LHCN-M2 (cell line): ENCODE data around the gene SUSD3. TPM values are rescaled to one million over a fixed set of nuclear protein-coding genes. Genes with fewer than 3 reads are reported as not detected.
A peak's percentile ranks its signal among the peaks of the same experiment; 100 is the strongest.

Source experiments
- DNase-seq: peaks from one replicate; pipeline ENCODE4 v3.0.0-alpha.2; 2012; ENCODE audit warnings: low read depth
- total RNA-seq: library from RNA; depleted of rRNA; stranded (reverse); fragments of >200 nt; gene quantifications from 2 replicates; pipeline ENCODE4 v1.2.3, GENCODE V29; 2014

Gene SUSD3
- total RNA-seq, 1 experiment from 2014 or later: not detected

DNA sequence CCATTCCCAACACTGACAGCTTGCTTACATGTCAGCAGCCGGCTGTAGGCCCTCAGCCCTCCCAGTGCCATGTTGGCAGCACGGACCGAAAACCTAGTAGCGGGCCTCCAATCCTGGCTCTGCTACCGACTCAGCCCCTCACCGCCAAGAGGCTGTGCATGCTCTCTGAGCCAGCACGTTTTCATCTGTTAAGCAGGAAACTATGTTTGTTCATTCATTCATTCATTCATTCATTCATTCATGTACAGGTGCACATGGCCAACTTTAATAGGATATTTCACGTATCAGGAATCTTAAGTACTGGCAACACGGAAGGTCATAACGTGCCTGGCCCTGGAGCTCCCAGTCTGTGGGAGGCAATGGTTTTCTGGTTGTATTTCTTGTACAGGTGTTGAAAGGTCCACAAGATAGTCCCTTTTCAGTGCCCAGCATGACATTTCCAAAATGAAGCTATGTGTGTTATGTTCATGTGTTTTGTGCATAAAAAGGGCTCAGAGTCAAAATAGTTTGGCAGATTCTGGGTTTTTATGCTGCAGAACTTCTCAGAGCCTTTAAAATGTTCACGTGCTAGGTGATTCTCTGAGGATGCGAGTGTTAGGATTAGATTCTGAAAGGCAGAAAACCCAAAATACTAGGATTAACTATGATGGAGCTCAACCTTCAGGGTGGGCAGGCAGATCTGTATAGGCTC, 17.7 kb downstream of the SUSD3 start:
- DNase-seq: no peak

DNA sequence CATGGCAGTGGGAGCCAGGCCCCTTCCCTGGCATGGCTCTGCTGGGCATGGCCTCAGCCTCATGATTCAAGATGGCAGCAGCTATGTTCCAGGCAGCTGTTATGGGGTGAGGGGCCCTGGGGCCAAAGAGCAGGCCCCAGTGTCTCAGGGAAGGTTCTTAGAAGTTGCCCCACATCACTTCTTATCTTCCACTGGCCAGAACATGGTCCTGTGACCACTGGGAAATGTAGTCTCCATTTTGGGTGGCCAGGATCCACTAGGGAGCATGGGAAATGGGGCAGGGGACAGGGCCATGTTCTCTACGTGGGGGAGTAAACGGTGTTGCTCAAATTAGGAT, 18.3 kb downstream of the SUSD3 start:
- no peak for DNase-seq

DNA sequence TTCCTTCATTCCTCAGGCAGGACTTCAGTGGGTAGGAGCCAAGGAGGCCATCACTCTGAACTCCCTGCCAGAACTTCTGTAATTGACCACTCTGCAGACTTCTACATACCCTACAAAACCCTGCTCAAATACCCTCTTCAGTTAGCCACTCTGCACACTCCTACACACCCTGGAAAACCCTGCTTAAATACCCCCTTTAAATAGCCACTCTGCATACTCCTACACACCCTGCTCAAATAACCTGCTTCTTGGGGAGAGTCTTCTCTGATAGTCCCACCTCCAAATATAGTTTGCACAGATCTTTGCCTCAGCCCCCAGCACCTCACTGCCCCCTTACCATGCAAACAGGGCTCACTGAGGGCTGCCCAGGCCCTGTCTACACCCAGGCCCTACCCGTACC, 18.9 kb downstream of the SUSD3 start:
- no peak for DNase-seq

DNA sequence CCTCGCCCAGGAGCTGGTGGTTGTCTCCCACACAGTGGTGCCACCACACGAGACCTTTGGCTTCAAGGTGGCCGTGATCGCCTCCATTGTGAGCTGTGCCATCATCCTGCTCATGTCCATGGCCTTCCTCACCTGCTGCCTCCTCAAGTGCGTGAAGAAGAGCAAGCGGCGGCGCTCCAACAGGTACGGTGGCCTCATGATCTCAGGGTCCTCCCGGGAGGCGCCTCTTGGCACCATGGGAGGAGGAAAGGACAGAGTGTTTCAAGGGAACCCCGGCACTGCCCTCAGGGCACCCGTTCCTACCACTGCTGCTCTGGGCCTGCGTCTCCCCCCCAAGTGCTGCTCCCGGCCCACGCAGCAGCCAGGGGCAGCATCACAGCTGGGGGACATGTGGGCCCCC, 19.3 kb downstream of the SUSD3 start:
- DNase-seq: no peak

DNA sequence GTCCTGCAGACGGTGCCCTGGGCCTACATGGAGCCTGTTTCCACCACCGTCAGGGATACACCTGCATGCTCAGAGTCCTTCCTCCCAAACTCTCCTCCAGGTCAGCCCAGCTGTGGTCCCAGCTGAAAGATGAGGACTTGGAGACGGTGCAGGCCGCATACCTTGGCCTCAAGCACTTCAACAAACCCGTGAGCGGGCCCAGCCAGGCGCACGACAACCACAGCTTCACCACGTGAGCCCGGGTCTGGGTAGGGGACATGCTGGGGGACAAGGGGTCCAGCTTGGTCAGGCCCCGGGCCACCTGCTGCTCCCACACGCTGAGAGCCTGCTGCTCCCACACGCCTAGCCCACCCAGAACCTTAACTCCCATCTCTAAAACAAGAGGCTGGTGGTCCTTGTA, 20.9 kb downstream of the SUSD3 start:
- DNase-seq: no peak

DNA sequence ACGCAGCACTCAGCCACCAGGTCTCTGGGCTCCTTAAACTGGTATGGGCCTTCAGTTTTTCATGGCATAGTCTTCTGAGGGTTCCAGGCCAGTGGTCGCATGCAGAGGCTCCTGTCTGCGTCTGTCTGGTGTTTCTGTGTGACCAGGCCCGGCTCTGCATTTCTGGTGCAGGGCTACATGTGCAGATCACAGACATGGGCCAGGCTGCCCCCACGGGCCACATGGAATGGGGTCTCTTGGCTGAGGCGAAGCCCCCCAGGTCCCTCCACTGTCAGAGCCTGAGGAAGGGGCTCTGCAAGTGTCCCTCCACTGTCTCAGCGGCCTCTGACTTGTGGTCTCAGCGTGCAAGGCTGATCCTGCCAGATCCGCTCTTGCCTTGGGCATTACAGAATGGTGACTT, 21.9 kb downstream of the SUSD3 start:
- DNase-seq: no peak

DNA sequence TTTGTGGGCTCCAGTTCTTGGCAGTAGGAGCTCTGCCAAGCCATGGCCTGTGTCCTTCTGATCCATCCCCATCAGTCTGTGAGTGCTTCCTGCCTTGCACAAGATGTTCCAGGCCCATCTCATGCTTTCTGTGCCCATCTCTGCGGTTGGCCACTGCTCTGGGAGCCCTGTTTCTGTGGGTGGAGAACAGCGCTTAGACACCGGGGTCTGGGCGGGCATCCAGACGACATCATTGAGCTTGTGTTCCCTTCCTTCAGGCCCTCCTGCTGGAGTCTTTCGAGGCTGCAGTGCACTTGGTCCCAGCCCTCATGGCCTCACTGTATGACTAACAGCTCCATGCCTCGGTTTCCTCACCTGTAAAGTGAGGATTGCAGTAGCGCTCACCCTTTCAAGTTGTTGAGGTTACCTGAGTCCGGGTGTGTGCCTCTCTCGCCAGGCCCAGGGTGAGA, 22.6 kb downstream of the SUSD3 start:
- peak; percentile 21 for DNase-seq

DNA sequence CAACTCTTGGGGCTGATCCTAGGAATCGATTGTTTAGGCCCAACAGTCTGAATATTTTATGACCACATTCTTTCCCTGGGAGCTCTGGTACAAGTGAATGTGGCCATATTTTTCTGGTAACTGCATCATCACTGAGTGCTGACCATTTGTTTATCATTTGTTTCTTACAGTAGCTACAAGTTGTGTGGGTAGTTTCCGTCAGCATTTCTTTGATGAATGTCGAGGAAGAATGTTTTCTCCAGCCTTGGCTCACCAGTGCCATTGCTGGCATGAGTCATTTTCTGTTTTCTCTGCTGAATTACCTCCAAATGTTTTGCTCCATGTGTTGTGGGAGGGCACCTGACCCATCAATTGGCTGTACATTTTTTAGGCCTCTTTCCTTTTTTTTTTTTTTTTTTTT, 23.4 kb downstream of the SUSD3 start:
- DNase-seq: no peak

DNA sequence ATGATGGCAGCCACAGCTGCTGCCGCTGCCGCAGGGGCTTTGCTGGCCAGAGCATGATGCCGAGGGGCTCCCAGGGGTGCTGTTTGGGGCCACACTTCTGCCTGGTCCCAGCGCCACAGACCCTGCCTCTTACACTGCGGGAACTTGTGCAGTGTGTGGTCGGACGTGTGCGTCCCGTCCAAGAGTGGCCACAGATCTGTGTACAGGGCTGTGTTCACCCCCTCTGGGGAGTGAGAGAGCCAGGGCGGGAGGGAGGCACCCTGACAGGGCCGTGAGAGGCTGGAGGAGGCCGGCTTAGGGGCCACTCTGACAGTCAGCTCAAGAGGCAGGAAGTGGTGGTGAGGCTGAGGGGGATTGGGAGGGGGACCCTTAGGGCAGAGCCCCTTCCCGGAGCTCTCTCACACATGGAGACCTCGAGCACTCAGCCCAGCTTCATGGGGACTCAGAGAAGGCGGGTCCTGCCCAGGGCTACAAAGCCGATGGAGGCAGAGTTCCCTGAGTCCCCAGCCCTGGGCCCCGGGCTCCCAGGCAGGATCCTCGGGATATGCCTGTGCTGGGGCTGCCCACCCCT, 24.4 kb downstream of the SUSD3 start:
- no peak for DNase-seq

DNA sequence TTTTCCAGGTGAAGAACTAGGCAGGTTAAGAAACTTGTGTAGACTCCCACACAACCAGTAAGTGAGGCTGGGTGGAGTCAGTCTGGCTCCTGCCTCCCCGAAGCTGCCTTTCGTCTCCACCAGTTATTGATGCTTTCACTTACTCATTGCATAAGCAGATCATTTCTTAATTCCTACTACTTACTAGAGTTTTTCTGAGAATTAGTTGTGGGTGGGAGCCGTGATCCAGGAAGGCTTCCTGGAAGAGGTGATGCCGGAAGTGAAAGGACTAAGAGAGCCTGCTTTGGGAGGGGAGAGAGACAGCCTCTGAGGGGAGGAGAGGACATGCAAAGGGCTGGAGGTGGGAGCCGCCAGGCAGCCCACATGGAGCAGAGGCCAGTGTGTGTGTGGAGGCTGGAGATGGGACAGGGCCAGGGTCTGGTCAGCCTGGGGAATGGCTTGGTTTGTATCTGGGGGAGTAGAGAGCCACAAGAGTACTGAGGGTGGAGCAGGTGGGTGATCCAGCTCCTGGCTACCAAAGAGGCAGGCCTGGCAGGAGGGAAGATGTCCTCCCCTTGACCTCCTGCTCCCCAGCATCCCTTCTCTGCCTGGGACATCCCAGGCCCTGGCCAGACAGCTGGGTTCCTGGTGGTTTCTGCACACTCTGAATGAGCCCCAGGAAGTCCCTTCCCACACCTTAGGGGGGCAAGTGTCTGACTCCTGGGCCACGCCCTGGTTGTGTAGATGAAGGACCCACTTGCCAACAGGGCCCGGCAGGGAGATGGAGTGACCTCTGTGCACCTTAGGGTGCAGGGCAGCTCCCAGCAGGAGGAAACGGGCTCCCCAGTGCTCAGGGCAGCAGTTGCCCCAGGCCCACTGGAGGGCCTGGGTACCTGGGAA, 25.3 kb downstream of the SUSD3 start:
- no peak for DNase-seq

DNA sequence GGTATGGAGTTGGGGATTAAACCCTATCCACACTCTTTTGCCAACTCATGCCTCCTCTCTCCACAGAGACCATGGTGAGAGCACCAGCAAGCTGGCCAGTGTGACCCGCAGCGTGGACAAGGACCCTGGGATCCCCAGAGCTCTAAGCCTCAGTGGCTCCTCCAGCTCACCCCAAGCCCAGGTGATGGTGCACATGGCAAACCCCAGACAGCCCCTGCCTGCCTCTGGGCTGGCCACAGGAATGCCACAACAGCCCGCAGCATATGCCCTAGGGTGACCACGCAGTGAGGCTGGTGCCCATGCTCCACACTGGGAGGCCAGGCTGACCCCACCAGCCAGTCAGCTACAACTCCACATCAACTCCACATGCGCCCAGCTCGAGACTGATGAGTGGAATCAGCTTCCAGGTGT, 26.0 kb downstream of the SUSD3 start:
- DNase-seq: no peak

DNA sequence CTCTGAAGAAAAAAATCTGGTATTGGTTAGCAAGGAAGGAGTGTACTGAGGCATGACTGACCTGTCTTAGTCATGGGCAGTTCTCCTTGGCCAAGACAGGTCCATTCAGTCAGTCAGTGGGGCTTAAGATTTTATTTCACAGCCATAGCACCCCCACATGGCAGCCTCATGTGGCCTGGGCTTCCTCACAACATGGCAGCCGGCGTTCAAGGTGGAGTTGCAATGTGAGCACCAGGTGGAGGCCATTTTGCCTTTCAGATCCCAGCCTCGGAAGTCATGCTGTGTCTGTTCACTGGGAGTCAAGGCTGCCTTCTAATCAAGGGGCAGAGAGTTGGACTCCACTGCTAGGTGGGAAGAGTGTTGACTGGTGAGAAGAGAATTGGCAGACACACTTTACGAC, 27.2 kb downstream of the SUSD3 start:
- no peak for DNase-seq

DNA sequence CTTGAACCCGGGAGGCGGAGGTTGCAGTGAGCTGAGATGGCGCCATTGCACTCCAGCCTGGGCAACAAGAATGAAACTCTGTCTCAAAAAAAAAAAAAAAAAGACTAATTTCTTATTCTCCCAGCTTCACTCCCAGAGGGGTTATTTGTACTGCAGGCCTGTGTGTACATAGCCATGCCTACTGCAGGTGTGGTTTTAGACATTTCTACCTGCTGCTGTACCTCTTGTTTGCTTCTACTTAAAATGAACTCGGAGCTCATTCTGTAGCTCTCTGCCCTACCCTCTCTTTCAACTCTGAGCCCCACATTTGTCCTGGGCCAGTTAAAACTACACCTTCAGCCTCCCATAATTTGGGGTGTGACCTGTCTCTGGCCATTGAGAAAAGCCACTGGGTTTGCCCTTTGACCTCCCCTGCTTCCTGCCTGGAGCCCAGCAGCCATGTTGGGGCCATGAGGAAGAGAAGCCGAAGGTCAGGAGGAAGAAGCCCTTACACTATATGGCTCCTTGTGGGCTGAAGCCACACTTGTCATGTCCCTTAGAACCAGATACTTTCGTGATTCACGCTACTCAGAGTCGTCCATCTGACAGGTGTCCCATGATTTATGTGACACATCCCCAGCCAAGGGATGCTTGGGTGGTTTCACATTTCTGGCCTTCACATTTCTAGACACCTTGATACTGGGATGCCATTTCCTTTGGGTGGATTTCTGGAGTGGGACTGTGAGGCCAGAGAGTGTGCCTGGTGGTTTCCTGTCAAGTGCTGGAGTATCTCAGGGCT, 28.1 kb downstream of the SUSD3 start:
- no peak for DNase-seq

DNA sequence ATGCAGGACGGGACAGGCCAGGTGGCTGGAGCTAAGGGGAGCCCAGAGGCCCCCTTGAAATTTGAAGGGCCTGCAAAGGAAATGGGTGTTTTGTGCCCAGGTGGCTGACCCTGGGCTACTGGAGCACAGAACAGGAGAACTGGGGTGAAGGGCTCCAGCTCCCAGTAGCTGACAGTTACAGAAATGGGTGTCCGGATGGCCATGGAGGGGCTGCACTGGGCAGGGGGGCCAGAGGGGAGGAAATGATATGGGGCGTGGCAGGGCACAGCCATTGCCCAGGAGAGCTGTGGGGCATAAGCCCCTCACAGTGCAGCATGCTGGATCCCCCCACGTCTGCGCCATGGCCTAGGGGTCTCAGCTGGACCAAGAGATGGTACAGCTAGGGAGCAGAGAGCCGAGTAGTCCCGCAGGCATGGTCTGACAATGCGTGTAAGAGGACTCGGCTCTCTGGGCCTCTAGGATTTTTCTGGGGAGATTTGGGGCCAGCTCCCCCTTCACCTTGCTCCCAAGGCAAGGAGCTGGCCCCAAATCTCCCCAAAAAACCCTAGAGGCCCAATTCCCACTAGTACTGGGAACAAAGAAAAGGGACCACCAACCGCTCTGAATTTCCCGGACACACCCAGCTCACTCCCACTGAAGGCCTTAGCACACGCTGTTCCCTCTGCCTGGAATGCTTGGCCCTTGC, 29.6 kb downstream of the SUSD3 start:
- DNase-seq: no peak

DNA sequence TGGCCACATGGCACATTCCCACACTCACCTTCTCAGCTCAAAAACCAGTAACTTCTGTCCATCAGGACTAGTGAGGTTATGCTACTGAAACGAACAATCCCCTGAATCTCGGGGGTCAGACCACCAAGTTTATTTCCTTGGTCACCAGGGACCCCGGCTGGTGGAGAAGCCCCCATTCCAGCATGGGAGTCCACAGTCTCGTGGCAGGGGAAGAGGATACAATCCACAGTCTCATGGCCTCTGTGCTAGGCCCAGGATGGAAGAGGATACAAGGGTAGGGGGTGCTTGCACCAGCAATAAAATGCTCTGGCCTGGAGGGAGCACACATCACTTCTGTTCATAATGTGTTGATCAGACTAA, 30.1 kb downstream of the SUSD3 start:
- DNase-seq: no peak

DNA sequence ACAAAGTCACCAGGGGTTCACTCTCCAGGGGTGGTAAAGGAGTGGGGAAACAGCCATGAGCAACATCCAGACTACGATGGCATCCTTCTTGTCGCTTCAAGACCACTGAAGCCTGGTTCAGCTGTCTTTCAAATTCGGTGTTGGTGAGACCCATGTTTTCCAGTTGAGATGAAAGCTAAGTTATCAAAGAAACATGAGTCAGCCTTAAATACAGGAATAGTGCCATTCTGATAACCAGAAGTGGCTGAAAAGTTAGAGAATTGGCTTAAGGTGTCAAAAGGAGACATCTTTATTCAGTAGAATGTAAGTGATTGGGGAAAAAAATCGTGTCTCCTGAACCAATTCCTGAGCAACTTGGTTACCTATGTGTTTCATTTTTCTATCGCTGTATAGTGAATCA, 30.5 kb downstream of the SUSD3 start:
- DNase-seq: no peak

DNA sequence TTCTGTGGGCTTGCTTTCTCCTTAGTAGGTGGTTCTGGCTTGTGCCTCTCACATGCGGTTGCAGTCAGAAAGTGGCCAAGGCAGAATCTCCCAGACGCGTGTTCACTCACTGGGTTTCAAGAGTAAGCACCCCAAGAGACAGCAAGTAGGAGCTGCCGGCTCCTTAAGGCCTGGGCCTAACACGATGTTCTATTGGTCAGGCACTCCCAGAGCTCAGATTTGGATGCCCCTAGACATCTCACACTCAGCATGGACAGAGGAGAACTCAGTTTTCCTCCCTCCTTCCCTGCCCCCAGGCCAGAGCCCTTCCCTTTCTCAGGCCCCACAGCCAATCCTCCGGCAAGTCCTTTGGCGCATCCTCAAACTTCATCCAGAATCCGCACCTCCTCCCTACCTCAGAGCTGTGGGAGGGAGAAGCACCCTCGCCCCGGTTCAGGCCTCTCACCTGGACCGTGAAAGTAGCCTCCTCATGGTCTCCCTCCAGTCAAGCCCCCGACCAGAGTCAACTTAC, 31.0 kb downstream of the SUSD3 start:
- no peak for DNase-seq

DNA sequence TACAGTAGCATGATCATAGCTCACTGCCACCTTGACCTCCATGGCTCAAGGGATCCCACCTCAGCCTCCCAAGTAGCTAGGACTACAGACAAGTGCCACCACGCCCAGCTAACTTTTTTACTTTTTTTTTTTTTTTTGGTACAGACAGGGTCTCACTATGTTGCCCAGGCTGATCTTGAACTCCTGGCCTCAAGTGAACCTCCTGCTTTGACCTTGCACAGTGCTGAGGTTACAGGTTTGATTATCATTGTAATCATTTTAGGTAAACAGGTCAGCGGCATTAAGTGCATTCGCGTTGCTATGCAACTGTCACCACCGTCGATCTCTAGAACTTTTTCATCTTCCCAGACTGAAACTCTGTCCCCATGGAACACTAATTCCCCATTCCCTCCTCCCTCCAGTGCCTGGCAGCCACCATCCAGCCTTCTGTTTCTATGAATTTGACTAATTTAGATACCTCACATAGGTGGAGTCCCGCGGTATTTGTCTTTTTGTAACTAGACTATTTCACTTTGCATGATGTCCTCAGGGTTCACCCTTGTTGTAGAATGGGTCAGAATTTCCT, 31.7 kb downstream of the SUSD3 start:
- no peak for DNase-seq

DNA sequence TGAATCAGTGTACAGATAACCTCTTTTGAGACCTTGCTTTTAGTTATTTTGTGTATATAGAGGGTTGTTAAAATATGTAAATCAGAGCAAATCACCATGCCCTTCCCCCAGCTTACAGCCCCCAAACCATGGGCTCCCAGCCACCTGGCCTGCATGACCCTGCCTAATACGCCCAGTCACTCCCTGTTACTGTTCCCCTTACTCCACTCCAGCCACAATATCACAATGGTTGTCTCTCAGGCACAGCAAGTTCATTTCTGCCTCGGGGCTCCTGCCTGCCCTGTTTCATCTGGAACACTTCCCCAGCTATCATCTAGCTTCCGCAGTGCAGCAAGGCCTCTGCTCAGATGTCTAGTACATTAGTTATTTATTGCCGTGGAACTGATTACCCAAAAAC, 32.6 kb downstream of the SUSD3 start:
- DNase-seq: no peak

DNA sequence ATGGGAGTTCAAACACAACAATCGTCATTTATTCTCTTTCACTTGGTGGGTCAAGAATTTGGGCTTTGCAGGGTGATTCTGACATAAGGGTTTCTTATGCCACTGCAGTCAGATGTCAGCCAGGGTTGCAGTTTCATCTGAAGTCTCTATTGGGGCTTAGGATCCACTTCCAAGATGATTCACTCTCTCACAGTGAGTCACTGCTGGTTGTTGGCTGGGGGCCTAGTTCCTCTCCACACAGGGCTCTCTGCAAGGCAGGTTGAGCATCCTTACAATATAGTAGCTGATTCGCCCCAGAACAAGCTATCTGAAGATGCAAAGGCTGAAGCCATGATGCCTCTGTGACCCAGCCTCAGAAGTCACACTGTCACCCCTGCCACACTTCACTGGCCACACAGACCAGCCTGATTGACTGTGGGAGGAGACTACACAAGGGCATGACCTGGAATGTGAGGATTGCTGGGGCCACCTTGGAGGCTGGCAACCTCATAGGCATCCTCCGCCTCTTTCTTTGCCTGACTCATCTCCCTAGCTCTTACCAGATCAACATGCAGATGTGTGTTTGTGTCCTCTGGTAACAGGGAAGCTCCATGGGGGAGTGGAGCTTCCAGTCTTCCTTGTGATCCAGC, 33.1 kb downstream of the SUSD3 start:
- peak; percentile 66 for DNase-seq
